Activated CD4-positive, alpha-beta T cell treated with anti-CD3 and anti-CD28 coated beads, Interleukin-10, Interleukin-2, amounts not matched to agents 100 ng/mL and 50 ng/mL, durations not matched to agents 16 hours and 8 hours (primary cell): ENCODE results near the gene GCSH.

Experiments used
- DNase-seq: peaks from one replicate; pipeline ENCODE4 v3.0.0-alpha.2; 2020

Gene GCSH

DNA sequence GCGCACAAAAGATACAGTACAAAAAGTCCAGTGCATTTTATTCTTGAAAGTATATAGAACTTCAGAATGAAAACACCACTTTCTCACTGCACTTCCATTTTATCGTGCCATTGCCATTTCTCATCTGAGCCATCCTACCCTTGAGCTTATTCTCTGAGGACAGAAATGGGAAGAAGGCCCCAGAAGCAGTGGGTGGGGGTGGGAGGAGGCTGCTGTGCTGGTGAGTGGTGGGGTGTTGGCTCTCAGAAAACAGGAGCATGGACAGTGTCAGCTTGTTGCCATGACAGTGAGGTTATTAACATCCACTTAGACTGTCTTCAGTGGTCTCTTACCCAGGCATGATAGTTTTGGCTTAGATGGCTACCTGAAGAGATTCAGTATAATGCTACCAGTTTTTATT is 56.1 kb downstream of the GCSH start:
- DNase-seq = no peak

DNA sequence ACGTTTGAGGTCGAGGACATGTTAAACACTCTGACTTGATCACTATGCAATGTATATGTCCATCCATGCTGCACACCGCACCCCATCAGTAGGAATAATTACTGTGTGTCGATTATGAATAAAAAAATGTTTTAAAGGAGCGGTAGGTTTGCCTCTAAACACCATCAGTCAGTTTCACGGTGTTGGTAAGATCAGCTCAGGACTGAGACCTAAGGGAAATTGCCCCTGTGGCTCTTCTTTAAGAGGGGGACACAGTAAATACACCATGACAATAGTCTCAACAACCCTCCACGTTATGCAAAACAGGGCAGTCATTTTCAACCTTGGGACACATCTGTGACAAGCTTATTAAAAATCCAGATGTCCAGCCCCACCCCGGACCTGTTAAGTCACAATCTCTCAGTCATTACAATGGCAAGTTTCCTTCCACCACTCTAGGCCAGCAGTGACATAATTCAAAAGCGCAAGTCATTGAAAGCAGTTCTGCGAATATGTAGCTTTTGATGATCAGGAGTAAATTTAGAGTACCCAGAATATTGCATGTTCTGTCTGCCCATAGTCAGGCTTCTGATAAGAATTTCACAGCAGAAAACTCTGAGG is 59.3 kb downstream of the GCSH start:
- DNase-seq = peak; percentile 21

DNA sequence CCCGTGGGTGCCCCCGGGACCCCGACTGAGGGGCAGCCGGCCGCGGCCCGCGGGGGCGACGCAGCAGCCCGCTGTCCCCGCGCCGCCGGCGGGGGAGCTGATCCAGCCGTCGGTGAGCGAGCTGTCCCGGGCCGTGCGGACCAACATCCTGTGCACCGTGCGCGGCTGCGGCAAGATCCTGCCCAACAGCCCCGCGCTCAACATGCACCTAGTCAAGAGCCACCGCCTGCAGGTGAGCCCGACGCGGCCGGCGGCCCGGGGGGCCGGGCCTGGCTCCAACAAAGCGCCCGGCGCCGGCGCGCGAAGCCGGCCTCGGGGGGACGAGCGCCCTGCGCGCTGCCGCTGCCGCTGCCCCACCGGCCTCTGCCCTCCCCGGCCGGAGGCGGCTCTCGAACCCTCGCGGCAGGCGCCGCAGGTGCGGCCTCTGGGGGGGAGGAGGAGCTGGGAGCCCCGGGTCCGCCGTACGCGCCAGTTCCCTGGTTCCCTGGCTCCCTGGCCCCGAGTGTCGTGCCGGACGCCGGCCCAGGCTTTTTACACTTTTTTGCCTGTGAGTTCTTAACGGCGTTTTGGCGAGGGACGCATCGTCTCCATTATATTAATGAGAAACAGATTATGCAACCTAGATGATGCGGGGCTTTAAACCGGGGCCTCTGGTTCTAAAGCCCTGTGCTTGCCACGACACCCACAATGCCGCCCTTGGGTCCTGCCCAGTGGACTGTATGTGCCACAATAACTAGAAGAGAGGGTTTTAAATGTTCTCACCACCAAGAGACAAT is 60.0 kb downstream of the GCSH start:
- peak; percentile 44 for DNase-seq

DNA sequence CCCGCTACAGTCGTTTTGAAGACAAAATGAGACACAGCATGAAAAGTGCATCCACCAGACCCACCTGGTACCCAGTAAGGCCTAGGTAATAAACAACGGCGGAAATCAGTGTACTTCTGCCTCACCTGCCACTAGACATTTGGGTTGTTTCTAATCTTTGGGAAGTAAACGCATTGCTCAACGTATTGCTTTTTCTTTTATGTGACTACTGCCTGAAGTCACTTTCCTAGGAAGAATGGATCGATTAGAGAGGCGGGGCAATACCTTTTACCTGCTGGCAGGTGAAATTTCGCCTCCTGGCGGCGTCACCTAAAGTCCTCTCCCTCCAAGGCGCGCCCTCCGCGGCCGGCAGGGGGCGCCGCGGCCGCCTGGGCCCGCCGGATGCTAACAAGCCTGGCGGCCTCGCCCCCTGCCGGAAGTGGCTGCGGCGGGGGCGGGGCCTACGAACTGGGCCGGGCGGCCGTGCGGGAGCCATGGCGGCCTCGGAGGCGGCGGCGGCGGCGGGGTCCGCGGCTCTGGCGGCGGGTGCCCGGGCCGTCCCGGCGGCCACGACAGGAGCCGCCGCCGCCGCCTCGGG is 60.7 kb downstream of the GCSH start, which contains the start of gene ATMIN:
Gene ATMIN, plus strand, starts transcription at position 445 of the 577 bp plus-strand sequence. Its CDS starts 29 bp downstream, at position 474.
- DNase-seq = peak; percentile 93
